GM21367 (cell line): ENCODE results near the gene LTBP2.

Source experiments
- ATAC-seq: cut with Tn5 transposase; IDR thresholded peaks from one replicate; pipeline ENCODE4 v1.9.1; 2021; ENCODE audit not compliant: unreplicated experiment

LTBP2 gene

GRCh38 chr14:74531467-74531866 is 80.6 kb downstream of the LTBP2 start:
- no peak for ATAC-seq

GRCh38 chr14:74531006-74531405 is 81.0 kb downstream of the LTBP2 start:
- no peak for ATAC-seq

GRCh38 chr14:74528886-74529285 is 83.2 kb downstream of the LTBP2 start:
- no peak for ATAC-seq

GRCh38 chr14:74528406-74528805 is 83.6 kb downstream of the LTBP2 start:
- ATAC-seq = no peak

GRCh38 chr14:74527736-74528280 is 84.2 kb downstream of the LTBP2 start:
- ATAC-seq = no peak

GRCh38 chr14:74526854-74527585 is 85.0 kb downstream of the LTBP2 start:
- no peak for ATAC-seq

GRCh38 chr14:74525361-74525851 is 86.6 kb downstream of the LTBP2 start:
- ATAC-seq = no peak

GRCh38 chr14:74524812-74525135 is 87.3 kb downstream of the LTBP2 start:
- no peak for ATAC-seq

GRCh38 chr14:74524076-74524811 is 87.8 kb downstream of the LTBP2 start:
- ATAC-seq = no peak

GRCh38 chr14:74522740-74523139 is 89.3 kb downstream of the LTBP2 start:
- ATAC-seq = no peak

- ATAC-seq = no peak
Observed at GRCh38 chr14:74521756-74522155, 90.3 kb downstream of the LTBP2 start.

GRCh38 chr14:74519316-74520074 is 92.5 kb downstream of the LTBP2 start:
- ATAC-seq = no peak

- ATAC-seq = no peak
Observed at GRCh38 chr14:74518221-74518620, 93.8 kb downstream of the LTBP2 start.

GRCh38 chr14:74517731-74518130 is 94.3 kb downstream of the LTBP2 start:
- no peak for ATAC-seq

- ATAC-seq = no peak
Observed at GRCh38 chr14:74516451-74517160, 95.4 kb downstream of the LTBP2 start.

- no peak for ATAC-seq
Observed at GRCh38 chr14:74515891-74516412, 96.1 kb downstream of the LTBP2 start.

- no peak for ATAC-seq
Observed at GRCh38 chr14:74514471-74514941, 97.5 kb downstream of the LTBP2 start.

- no peak for ATAC-seq
Observed at GRCh38 chr14:74511966-74512830, 99.8 kb downstream of the LTBP2 start.

GRCh38 chr14:74510959-74511409 is 101.1 kb downstream of the LTBP2 start:
- ATAC-seq = no peak
